HTR-8/SVneo (cell line): ENCODE measurements around the gene ARPC1B.
"Not testable (repeated sequence)": the region's sequence is repeated elsewhere in the genome, so short reads cannot be mapped to it uniquely, and the experiment has no call there.

Experiments
- DNase-seq: peaks from one replicate; pipeline ENCODE4 v3.0.0; 2011; ENCODE audit warnings: low spot score, mixed read lengths; ENCODE audit not compliant: insufficient read length
- FAIRE-seq: peaks from 2 replicates; lab custom pipeline; 2011; peaks lifted over from hg19 to GRCh38; lab: Jason Lieb, UNC

ARPC1B gene

GRCh38 chr7:99404977-99405320 lies 30.4 kb downstream of the ARPC1B start:
- DNase-seq, result no peak
- FAIRE-seq, result no peak

GRCh38 chr7:99406557-99406956 lies 32.0 kb downstream of the ARPC1B start:
- FAIRE-seq (no peak), DNase-seq (no peak)

- FAIRE-seq (no peak), DNase-seq (peak; percentile 19)
Measured at GRCh38 chr7:99407872-99408378, 33.4 kb downstream of the ARPC1B start.

- peak; percentile 89 for DNase-seq
- FAIRE-seq, result no peak
Measured at GRCh38 chr7:99408379-99409191, 34.1 kb downstream of the ARPC1B start, which contains the start of the genes BUD31 and PDAP1. TSS of gene BUD31 (plus strand) at chr7:99408969. CDS start at chr7:99411093, 2,124 bp downstream. TSS of gene PDAP1 (minus strand) at chr7:99408597. CDS start at chr7:99408548, 49 bp downstream.

GRCh38 chr7:99409192-99409572 lies 34.7 kb downstream of the ARPC1B start:
- no peak for FAIRE-seq

GRCh38 chr7:99409806-99410205 lies 35.3 kb downstream of the ARPC1B start:
- no peak for FAIRE-seq

More at GRCh38 chr7:99409192-99409572, 34.7 kb downstream of the ARPC1B start:
- no peak for DNase-seq

GRCh38 chr7:99410635-99411034 lies 36.1 kb downstream of the ARPC1B start:
- DNase-seq (no peak), FAIRE-seq (no peak)

More at GRCh38 chr7:99409806-99410205, 35.3 kb downstream of the ARPC1B start:
- DNase-seq, result no peak

GRCh38 chr7:99415513-99416127 lies 41.1 kb downstream of the ARPC1B start:
- not testable (repeated sequence) for FAIRE-seq, DNase-seq

GRCh38 chr7:99418260-99418659 lies 43.7 kb downstream of the ARPC1B start:
- FAIRE-seq, result no peak

GRCh38 chr7:99419323-99420021 lies 44.9 kb downstream of the ARPC1B start:
- FAIRE-seq (no peak), DNase-seq (no peak)

More at GRCh38 chr7:99418260-99418659, 43.7 kb downstream of the ARPC1B start:
- no peak for DNase-seq

- FAIRE-seq, result no peak
Measured at GRCh38 chr7:99420213-99420612, 45.7 kb downstream of the ARPC1B start.

GRCh38 chr7:99420986-99421385 lies 46.5 kb downstream of the ARPC1B start:
- no peak for DNase-seq

More at GRCh38 chr7:99420213-99420612, 45.7 kb downstream of the ARPC1B start:
- DNase-seq, result no peak

GRCh38 chr7:99422186-99422585 lies 47.7 kb downstream of the ARPC1B start:
- no peak for DNase-seq
- no peak for FAIRE-seq

More at GRCh38 chr7:99420986-99421385, 46.5 kb downstream of the ARPC1B start:
- no peak for FAIRE-seq

- FAIRE-seq (no peak), DNase-seq (no peak)
Measured at GRCh38 chr7:99422625-99423024, 48.1 kb downstream of the ARPC1B start.

GRCh38 chr7:99424932-99425730 lies 50.6 kb downstream of the ARPC1B start:
- DNase-seq (no peak), FAIRE-seq (no peak)

- FAIRE-seq (no peak), DNase-seq (no peak)
Measured at GRCh38 chr7:99428972-99429566, 54.5 kb downstream of the ARPC1B start.

GRCh38 chr7:99429756-99430155 lies 55.2 kb downstream of the ARPC1B start:
- DNase-seq, result no peak
- no peak for FAIRE-seq

- FAIRE-seq, DNase-seq: not testable (repeated sequence)
Measured at GRCh38 chr7:99431756-99432540, 57.4 kb downstream of the ARPC1B start.
